Testis (tissue), 2 donors: ENCODE results near the gene CYP4F2.

Experiments
- CTCF ChIP-seq, 3 experiments: fragments of 450-650 bp in 2 of 3; fragments of 200-600 bp in 1 of 3; sonication (generic) in 1 of 3; IDR thresholded peaks; one replicate each; pipeline ENCODE4 v1.5.1; 2016 to 2019; ENCODE audit warnings: antibody characterized with exemption in 3 of 3, mild to moderate bottlenecking in 2 of 3, moderate library complexity in 1 of 3
- POLR2A ChIP-seq: fragments of 450-650 bp; IDR thresholded peaks from one replicate; pipeline ENCODE4 v1.6.1; 2017; ENCODE audit warnings: antibody characterized with exemption, mild to moderate bottlenecking, moderate library complexity

- no peak for TF ChIP-seq CTCF (IDR thresholded peaks at IDR 0.05)
- no peak for TF ChIP-seq POLR2A
These were observed 4.4 kb downstream of the CYP4F2 start for GRCh38 chr19:15893477-15893876.
